CD14-positive monocyte (primary cell): ENCODE results near the gene C9orf43. TPM values are rescaled to one million over a fixed set of nuclear protein-coding genes. Genes with fewer than 3 reads are reported as not detected.
"Not testable (repeated sequence)": the region's sequence is repeated elsewhere in the genome, so short reads cannot be mapped to it uniquely, and the experiment has no call there.

Experiments used
- DNase-seq, 3 donors: peaks; one replicate each; pipeline ENCODE4 v3.0.0-alpha.2; 2011 to 2022
- H2AFZ ChIP-seq: 2 replicates; pipeline ENCODE4 v1.6.0; 2012; ENCODE audit warnings: mild to moderate bottlenecking, low read depth, low read length, inconsistent platforms; ENCODE audit not compliant: insufficient read depth, poor library complexity, severe bottlenecking
- H3K27ac ChIP-seq, 2 donors: 1 replicate in 1 of 2; 2 replicates in 1 of 2; pipeline ENCODE4 v1.5.1; 2012 to 2013; ENCODE audit warnings: low read length in 2 of 2, control low read depth in 1 of 2, inconsistent platforms in 1 of 2, low read depth in 1 of 2, mild to moderate bottlenecking in 1 of 2
- H3K27me3 ChIP-seq, 2 donors: one replicate each; pipeline versions ENCODE4 v1.6.0 to v1.6.1; 2011 to 2013; ENCODE audit warnings: low read length in 2 of 2; ENCODE audit not compliant: control insufficient read depth in 2 of 2, insufficient read depth in 2 of 2
- H3K36me3 ChIP-seq, 2 donors: replicated peaks in 1 of 2; 1 replicate in 1 of 2; 2 replicates in 1 of 2; pipeline versions ENCODE4 v1.5.1 to v1.6.1; 2012 to 2013; ENCODE audit warnings: low read length in 2 of 2, control low read depth in 1 of 2, inconsistent platforms in 1 of 2, mild to moderate bottlenecking in 1 of 2; ENCODE audit not compliant: insufficient read depth in 2 of 2, control insufficient read depth in 1 of 2
- H3K4me1 ChIP-seq, 2 donors: 1 replicate in 1 of 2; 2 replicates in 1 of 2; pipeline versions ENCODE4 v1.5.1 to v1.6.1; 2012 to 2013; ENCODE audit warnings: low read length in 2 of 2, control low read depth in 1 of 2, inconsistent platforms in 1 of 2, mild to moderate bottlenecking in 1 of 2, moderate library complexity in 1 of 2; ENCODE audit not compliant: insufficient read depth in 2 of 2, control insufficient read depth in 1 of 2
- H3K4me2 ChIP-seq: replicated peaks from 2 replicates; pipeline ENCODE3; 2012; ENCODE audit warnings: low read length, moderate library complexity, mild to moderate bottlenecking; ENCODE audit not compliant: poor library complexity, severe bottlenecking; ENCODE audit errors: extremely low read depth
- H3K4me3 ChIP-seq, 3 experiments: fragments of 200-600 bp in 1 of 3; sonication (generic) in 1 of 3; replicated peaks in 1 of 3; 1 replicate in 2 of 3; 2 replicates in 1 of 3; pipeline ENCODE4 v1.5.1; 2011 to 2013; ENCODE audit warnings: low read length in 3 of 3, mild to moderate bottlenecking in 3 of 3, control low read depth in 2 of 3, low read depth in 2 of 3, inconsistent platforms in 1 of 3, moderate library complexity in 1 of 3
- H3K79me2 ChIP-seq: 2 replicates; pipeline ENCODE4 v1.6.0; 2012; ENCODE audit warnings: mild to moderate bottlenecking, control low read depth, inconsistent platforms, low read length, moderate library complexity; ENCODE audit not compliant: insufficient read depth
- H3K9ac ChIP-seq: 2 replicates; pipeline ENCODE4 v1.6.0; 2017; ENCODE audit warnings: low read length, mild to moderate bottlenecking; ENCODE audit not compliant: insufficient read depth, poor library complexity, severe bottlenecking
- H3K9me3 ChIP-seq, 2 donors: replicated peaks in 1 of 2; 1 replicate in 1 of 2; 2 replicates in 1 of 2; pipeline versions ENCODE4 v1.5.1 to v1.6.1; 2012 to 2013; ENCODE audit warnings: low read length in 2 of 2, control low read depth in 1 of 2; ENCODE audit not compliant: control insufficient read depth in 1 of 2, insufficient read depth in 1 of 2
- H4K20me1 ChIP-seq: 2 replicates; pipeline ENCODE4 v1.6.0; 2012; ENCODE audit warnings: mild to moderate bottlenecking, low read length, control low read depth, moderate library complexity; ENCODE audit not compliant: insufficient read depth
- H3K27ac Mint-ChIP-seq, 7 donors: one replicate each; pipeline ENCODE4 v1.8.0; 2020; ENCODE audit warnings: mild to moderate bottlenecking in 7 of 7, mixed read lengths in 7 of 7, moderate library complexity in 6 of 7, inconsistent platforms in 2 of 7
- H3K27me3 Mint-ChIP-seq, 3 donors: one replicate each; pipeline ENCODE4 v1.8.0; 2021 to 2022; ENCODE audit warnings: low read depth in 3 of 3, mild to moderate bottlenecking in 3 of 3, mixed read lengths in 3 of 3, moderate library complexity in 3 of 3, inconsistent platforms in 1 of 3
- H3K36me3 Mint-ChIP-seq, 2 donors: one replicate each; pipeline ENCODE4 v1.8.0; 2020; ENCODE audit warnings: mixed read lengths in 2 of 2, inconsistent platforms in 1 of 2, mild to moderate bottlenecking in 1 of 2
- H3K4me1 Mint-ChIP-seq: one replicate; pipeline ENCODE4 v1.8.0; 2020; ENCODE audit warnings: mild to moderate bottlenecking, mixed read lengths
- H3K4me3 Mint-ChIP-seq, 2 donors: one replicate each; pipeline ENCODE4 v1.8.0; 2020; ENCODE audit warnings: mild to moderate bottlenecking in 2 of 2, mixed read lengths in 2 of 2, moderate library complexity in 1 of 2
- H3K9me3 Mint-ChIP-seq, 7 donors: one replicate each; pipeline ENCODE4 v1.8.0; 2020 to 2022; ENCODE audit warnings: mixed read lengths in 7 of 7, mild to moderate bottlenecking in 6 of 7, moderate library complexity in 6 of 7, inconsistent platforms in 2 of 7
- CTCF ChIP-seq: fragments of 200-600 bp; IDR thresholded peaks from one replicate; pipeline ENCODE4 v1.8.0; 2022; ENCODE audit warnings: antibody characterized with exemption, mild to moderate bottlenecking
- WGBS: methylation state at CpG from one replicate; pipeline ENCODE4 v1.1.5; 2013; ENCODE audit warnings: missing lambda C conversion rate; ENCODE audit not compliant: insufficient coverage; 5-methylcytosine and 5-hydroxymethylcytosine counted together
- intact Hi-C, 2 donors: fragments of 100-400 bp; cut with micrococcal nuclease; formaldehyde crosslinking; loops; one replicate each; pipeline versions ENCODE4 v1.15.0 to v1.15.1; 2023
- polyA plus RNA-seq, 3 donors: library from polyadenylated mRNA; depleted of rRNA in 1 of 3; unstranded in 2 of 3; stranded (reverse) in 1 of 3; fragments of 300-500 nt in 2 of 3; fragments of >200 nt in 1 of 3; fragmentation: Illumina TruSeq in 2 of 3; gene quantifications; 1 replicate in 2 of 3; 2 replicates in 1 of 3; pipeline ENCODE4 v1.2.3, GENCODE V29; 2012 to 2021

Gene C9orf43
- polyA plus RNA-seq, 3 donors = 0.17 TPM; not detected in 2

- Mint-ChIP-seq H3K9me3 (no peaks in the 10 kb centered on the region), H3K27me3 (peaks cover 0 to 2% (median 2%) of the 10 kb centered on the region in 3 donors), H3K27ac (peak within 1 kb of the TSS in 3 of 7 donors; percentile 30 to 83 (median 46)), H3K4me1 (peaks cover 16% of the 10 kb centered on the region), H3K36me3 (peaks cover 8 to 23% of the 10 kb centered on the region in 2 donors), H3K4me3 (peak within 1 kb of the TSS; percentile 82 to 90)
- under 1% methylated on average over 54 of the region's 74 CpGs for WGBS
- intact Hi-C loops = no loop called here
- no peaks in the 10 kb centered on the region for H3K9me3 ChIP-seq
- peak; percentile 52 to 56 (median 56) for DNase-seq
- no peaks in the 10 kb centered on the region for H4K20me1 ChIP-seq
- peaks cover 9 to 21% of the 10 kb centered on the region in 2 donors for H3K36me3 ChIP-seq
- no peaks in the 10 kb centered on the region for H3K27me3 ChIP-seq
- H3K4me2 ChIP-seq = peak within 1 kb of the TSS; percentile 92
- peak within 1 kb of the TSS; percentile 67 to 92 (median 89) for H3K4me3 ChIP-seq
- no peaks in the 10 kb centered on the region for H3K79me2 ChIP-seq
- peak within 1 kb of the TSS; percentile 82 for H3K9ac ChIP-seq
- H3K27ac ChIP-seq = peak within 1 kb of the TSS in 1 of 2 donors; percentile 68
- no peak for TF ChIP-seq CTCF
- H2AFZ ChIP-seq = peak within 1 kb of the TSS; percentile 97
- peaks cover 9 to 11% of the 10 kb centered on the region in 2 donors for H3K4me1 ChIP-seq
Measured at GRCh38 chr9:113376634-113377567, 33.6 kb upstream of the C9orf43 start, which contains the start of gene HDHD3. HDHD3 (minus strand) TSS chr9:113376986; CDS start chr9:113374354, 2,632 bp downstream.

GRCh38 chr9:113379094-113379828, 31.3 kb upstream of the C9orf43 start:
- H4K20me1 ChIP-seq, H3K9me3 ChIP-seq, H3K9me3 Mint-ChIP-seq, H3K4me2 ChIP-seq, H3K4me3 Mint-ChIP-seq, DNase-seq, H3K4me3 ChIP-seq, H3K36me3 ChIP-seq, H2AFZ ChIP-seq, H3K79me2 ChIP-seq, H3K27ac ChIP-seq, H3K27me3 ChIP-seq, H3K27me3 Mint-ChIP-seq, H3K36me3 Mint-ChIP-seq, H3K9ac ChIP-seq, intact Hi-C loops: not testable (repeated sequence)
- Mint-ChIP-seq H3K4me1 (peaks cover 20% of the 10 kb centered on the region), H3K27ac (peak overlapping the region in 1 of 7 donors; percentile 64)
- WGBS = 23% methylated on average over 10 of the region's 24 CpGs
- peaks cover 9 to 11% of the 10 kb centered on the region in 2 donors for H3K4me1 ChIP-seq

GRCh38 chr9:113379829-113380210, 30.7 kb upstream of the C9orf43 start:
- H3K79me2 ChIP-seq, H3K9me3 ChIP-seq, H3K27me3 Mint-ChIP-seq, H3K4me3 ChIP-seq, intact Hi-C loops, H3K27ac ChIP-seq, H3K4me3 Mint-ChIP-seq, H2AFZ ChIP-seq, H3K36me3 ChIP-seq, H3K27ac Mint-ChIP-seq, DNase-seq, H3K27me3 ChIP-seq, H3K9ac ChIP-seq, H3K9me3 Mint-ChIP-seq, H3K4me2 ChIP-seq, H4K20me1 ChIP-seq: not testable (repeated sequence)
- Mint-ChIP-seq H3K4me1 (peaks cover 25% of the 10 kb centered on the region), H3K36me3 (peaks cover 0 to 11% of the 10 kb centered on the region in 2 donors)
- WGBS = 100% methylated on average over 2 of the region's 2 CpGs
- peaks cover 11 to 15% of the 10 kb centered on the region in 2 donors for H3K4me1 ChIP-seq
